Ishikawa (cell line): Measurements from ENCODE around the gene JPH3.

Experiments used
- CEBPB ChIP-seq: IDR thresholded peaks from 2 replicates; pipeline ENCODE4 v1.6.1; 2012
- FOXM1 ChIP-seq: IDR thresholded peaks from 2 replicates; pipeline ENCODE4 v1.6.1; 2012; ENCODE audit warnings: low read depth, borderline replicate concordance
- MAX ChIP-seq: IDR thresholded peaks from 2 replicates; pipeline ENCODE4 v1.6.1; 2012
- REST ChIP-seq: IDR thresholded peaks from 2 replicates; pipeline ENCODE4 v1.6.1; 2012; ENCODE audit warnings: low read depth, mild to moderate bottlenecking
- TAF1 ChIP-seq: IDR thresholded peaks from 2 replicates; pipeline ENCODE4 v1.6.1; 2012; ENCODE audit warnings: low read depth, mild to moderate bottlenecking
- TEAD4 ChIP-seq: IDR thresholded peaks from 2 replicates; pipeline ENCODE4 v1.6.1; 2012
- ZBTB7A ChIP-seq: IDR thresholded peaks from 2 replicates; pipeline ENCODE4 v1.6.1; 2012; ENCODE audit warnings: low read depth

DNA sequence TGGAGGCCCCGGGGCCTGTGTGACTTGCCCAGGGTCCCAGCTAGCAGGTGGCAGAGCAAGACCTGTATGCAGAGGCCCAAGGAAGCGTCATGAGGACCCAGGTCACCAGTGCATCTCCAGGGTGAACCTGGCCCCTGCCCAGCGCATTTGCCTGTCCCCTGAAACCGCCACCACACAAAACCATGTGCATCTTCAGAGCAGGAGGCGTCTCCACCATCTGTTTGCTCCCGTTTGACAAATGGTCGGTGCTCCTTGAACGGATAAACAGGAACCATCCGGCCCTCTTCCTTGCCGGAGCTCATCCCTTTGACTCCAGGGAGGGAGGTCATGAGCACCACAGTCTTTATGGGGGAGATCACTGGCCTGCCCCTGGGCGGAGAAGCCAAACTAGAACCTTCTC, 62.5 kb downstream of the JPH3 start:
- TF ChIP-seq TEAD4 (no peak), CEBPB (no peak), FOXM1 (no peak), MAX (no peak), REST (no peak), TAF1 (no peak), ZBTB7A (no peak)
